ENCODE measurements around the gene ZNG1B.
"Not testable (repeated sequence)": the region's sequence is repeated elsewhere in the genome, so short reads cannot be mapped to it uniquely, and the experiment has no call there.

The ZNG1B gene

DNA sequence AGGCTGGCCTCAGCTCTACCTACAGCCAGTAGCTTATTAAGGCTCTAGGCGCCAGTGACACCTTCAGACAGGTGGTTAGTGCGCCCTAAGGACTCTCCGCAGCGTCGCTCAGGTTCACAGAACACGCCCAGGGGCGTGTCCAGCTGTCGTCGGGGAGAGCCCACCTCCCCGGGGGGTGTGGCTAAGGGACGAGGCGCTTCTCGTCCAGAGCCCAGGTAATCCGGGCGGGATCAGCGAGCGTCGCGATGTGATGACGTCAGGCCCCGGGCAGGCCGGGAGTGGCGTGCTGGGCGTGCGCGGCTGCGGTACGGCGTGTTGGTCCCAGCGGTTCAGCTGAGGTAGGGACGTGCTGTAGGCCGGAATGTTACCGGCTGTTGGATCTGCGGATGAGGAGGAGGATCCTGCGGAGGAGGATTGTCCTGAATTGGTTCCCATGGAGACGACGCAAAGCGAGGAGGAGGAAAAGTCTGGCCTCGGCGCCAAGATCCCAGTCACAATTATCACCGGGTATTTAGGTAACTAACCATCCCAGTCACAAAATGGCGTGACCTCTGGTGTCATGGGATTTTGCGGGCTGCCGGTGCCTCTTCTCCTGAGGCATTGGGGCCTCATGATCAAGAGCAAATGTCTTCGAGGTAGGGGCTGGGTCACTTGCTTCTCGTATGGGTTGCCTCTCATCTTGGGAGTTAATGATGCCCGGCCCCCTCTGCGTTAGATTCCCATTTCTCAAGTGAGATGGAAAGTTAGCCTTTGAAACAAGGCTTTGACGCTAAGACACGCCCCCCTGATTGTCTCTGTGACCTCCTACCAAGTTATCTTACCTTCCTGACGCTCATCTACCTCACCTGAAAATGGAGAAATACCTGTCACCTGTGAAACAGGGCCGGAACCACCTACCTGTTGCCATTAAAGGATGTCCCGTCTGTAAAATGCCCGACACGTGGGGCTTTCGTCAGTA lies at the start of gene ZNG1B:
ZNG1B (plus strand) TSS at position 184 of the 958 bp plus-strand sequence; CDS start at position 362, 178 bp downstream.
- peak; percentile 30 to 72 (median 46) for DNase-seq (ENCODE audit: low read depth in 4 of 4, low spot score in 1 of 4)

DNA sequence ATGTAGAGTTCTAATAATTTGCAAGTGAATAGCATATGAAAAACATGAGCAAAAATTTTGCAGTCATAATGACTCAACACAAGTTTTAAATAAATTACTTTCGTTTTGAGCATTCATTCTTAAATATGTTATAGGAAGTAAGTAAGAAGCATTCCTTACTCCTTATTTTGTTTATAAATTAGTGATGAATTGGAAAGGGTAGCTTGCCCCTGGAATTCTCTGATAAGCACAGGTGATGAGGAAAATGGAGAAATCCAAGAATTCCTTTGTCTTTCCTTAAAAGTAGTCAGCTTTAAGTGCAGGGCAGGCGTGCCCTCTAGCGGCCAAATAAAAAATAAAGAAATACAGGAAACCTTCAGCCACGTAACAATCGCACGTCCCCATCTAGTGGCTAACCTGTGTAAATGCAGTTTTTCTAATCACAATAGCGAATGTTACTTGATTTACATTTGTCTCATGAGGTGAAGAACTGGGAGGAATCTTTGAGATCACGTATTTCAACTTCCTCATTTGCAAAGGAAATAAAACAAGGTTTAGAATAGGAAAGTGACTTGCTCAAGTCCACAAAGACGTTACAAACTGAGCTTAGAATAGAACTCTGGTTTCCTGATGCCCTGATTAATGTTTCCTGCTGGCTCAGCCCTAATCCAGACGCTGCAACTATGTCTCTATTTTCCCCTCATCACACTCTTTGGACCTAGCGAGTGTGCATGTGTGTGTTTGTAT lies 47.2 kb upstream of the ZNG1B start:
- peak; percentile 16 to 25 (median 18) for DNase-seq (ENCODE audit: low read depth in 4 of 4, low spot score in 1 of 4)

DNA sequence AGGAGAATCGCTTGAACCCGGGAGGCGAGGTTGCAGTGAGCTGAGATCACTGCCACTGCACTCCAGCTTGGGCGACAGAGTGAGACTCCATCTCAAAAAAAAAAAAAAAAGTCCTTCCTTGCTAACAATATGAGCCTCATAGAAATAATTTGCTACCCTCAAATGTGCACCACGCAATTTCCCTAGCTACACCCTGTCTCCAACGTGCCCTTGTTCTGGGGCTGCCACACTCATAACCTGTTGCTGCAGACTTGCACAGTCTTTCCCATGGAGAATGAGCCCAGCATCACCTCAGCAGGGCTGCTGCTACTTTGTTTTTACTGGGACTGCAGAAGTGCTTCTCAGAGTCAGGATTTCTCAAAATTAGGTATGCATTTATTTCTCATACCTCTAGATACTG lies 46.4 kb upstream of the ZNG1B start:
- no peak for DNase-seq (ENCODE audit: low read depth in 4 of 4, low spot score in 1 of 4)

DNA sequence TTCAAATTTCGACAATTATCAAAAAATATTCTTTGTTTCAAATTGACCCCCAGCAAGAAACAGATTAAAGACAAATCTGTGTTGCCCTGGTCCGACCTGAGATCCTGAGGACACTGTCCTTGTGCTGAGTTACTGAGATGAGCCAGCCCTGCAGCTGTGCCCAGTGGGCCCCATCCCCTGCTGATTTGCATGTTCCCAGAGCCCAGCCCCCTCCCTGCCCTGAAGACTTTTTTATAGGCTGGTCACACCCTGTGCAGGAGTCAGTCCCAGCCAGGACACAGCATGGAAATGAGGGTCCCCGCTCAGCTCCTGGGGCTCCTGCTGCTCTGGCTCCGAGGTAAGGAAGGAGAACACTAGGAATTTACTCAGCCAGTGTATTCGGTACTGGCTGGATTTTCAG lies 31.4 kb upstream of the ZNG1B start:
- no peak for DNase-seq (ENCODE audit: low read depth in 4 of 4, low spot score in 1 of 4)

DNA sequence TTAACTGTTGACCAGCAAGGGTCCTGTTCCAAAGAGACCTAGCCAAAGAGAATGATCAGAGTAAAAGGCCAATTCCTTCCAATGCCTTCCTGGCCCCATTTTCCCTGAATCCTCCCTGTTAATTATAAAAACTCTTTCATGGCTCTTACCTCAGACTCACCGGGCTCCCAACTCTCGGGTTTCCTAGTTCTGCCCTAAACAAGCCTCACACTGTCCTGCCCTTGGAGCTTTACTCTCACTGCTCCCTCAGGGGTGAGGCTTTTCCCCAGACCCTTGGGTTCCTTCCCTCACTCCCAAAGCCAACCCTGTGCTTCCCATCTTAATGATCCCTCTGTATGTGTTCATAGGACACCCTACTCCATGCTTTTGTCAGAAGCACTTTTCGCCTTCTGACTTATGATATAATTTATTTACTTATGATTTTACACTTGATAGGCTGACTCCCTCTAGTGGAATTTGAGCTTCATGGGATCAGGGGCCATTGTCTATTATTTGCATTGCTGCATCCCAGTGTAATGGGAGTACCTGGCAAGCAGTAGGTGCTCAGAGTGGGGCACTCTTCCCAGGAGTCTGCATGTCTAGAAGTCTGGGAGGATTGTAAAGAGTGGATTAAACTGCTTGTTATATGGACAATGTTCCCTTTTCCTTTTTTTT lies 29.9 kb upstream of the ZNG1B start:
- no peak for DNase-seq (ENCODE audit: low read depth in 4 of 4, low spot score in 1 of 4)

GRCh38 chr2:113411725-113412352 lies 25.7 kb upstream of the ZNG1B start:
- not testable (repeated sequence) for DNase-seq (ENCODE audit: low read depth in 4 of 4, low spot score in 1 of 4)

GRCh38 chr2:113412774-113413173 lies 24.7 kb upstream of the ZNG1B start:
- not testable (repeated sequence) for DNase-seq (ENCODE audit: low read depth in 4 of 4, low spot score in 1 of 4)

DNA sequence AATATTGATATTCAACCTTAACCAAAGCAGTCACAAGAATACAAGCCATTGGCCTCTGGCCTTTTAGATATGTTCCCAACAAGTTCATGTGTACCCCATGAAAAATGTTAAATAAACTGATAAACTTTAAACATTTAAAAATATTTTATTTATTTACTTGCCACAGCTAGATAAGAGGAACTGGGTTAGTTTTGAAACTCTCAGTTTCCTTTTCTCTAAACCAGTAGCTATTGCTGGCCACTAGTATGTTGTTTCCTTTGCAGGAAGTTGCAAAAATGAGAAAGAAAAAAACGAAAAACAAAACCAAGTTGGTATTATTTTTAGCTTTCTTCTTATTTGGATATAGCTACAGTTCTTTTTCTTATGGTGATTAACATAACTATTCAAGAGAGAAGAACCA lies 5.7 kb upstream of the ZNG1B start:
- DNase-seq (ENCODE audit: low read depth in 4 of 4, low spot score in 1 of 4), result not testable (repeated sequence)

DNA sequence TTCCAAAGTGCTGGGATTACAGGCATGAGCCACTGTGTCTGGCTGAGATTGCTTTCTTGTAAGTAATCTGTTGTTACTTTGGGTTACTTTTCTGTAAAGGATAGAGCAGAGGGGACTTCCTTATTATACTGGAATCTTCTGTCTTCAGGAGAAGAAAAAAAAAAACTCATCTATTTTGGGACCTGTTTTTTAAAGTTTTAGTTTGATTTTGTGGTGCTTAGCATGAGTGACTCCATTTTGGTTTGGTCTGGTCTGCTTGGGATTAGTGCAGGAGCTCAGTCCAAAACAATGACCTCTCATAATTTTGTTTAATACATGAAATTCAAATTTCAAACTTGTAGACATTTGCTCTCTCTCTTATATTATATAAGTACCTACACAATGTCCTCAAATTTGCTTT lies 4.0 kb upstream of the ZNG1B start:
- not testable (repeated sequence) for DNase-seq (ENCODE audit: low read depth in 4 of 4, low spot score in 1 of 4)

GRCh38 chr2:113465770-113466169 lies 28.3 kb downstream of the ZNG1B start:
- not testable (repeated sequence) for DNase-seq (ENCODE audit: low read depth in 4 of 4, low spot score in 1 of 4)

GRCh38 chr2:113476688-113477368 lies 39.3 kb downstream of the ZNG1B start:
- not testable (repeated sequence) for DNase-seq (ENCODE audit: low read depth in 4 of 4, low spot score in 1 of 4)

- not testable (repeated sequence) for DNase-seq (ENCODE audit: low read depth in 4 of 4, low spot score in 1 of 4)
Measured at GRCh38 chr2:113496527-113496926, 59.0 kb downstream of the ZNG1B start.

DNA sequence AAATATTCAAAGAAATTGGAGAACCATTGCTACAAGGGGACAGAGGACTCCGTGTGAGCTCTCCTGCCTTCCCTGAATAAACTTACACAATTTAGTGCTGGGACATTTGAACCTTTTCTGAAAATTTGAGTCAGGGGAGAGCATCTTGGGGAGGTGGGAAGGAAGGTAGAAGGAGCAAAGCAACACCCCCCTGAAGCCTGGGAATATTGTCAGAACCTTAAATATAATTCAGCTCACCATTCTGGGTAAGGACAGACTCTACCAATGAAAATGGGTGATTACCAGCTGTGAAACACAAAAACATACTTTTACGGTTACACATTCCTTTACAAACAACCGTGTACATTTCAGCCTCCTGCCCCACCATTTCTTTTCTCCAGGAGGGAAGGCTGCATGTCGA lies 60.9 kb downstream of the ZNG1B start, which contains the start of gene FOXD4L1:
FOXD4L1 (plus strand) TSS at position 301 of the 400 bp plus-strand sequence. CDS start 592 bp downstream, outside the sequence.
- not testable (repeated sequence) for DNase-seq (ENCODE audit: low read depth in 4 of 4, low spot score in 1 of 4)

DNA sequence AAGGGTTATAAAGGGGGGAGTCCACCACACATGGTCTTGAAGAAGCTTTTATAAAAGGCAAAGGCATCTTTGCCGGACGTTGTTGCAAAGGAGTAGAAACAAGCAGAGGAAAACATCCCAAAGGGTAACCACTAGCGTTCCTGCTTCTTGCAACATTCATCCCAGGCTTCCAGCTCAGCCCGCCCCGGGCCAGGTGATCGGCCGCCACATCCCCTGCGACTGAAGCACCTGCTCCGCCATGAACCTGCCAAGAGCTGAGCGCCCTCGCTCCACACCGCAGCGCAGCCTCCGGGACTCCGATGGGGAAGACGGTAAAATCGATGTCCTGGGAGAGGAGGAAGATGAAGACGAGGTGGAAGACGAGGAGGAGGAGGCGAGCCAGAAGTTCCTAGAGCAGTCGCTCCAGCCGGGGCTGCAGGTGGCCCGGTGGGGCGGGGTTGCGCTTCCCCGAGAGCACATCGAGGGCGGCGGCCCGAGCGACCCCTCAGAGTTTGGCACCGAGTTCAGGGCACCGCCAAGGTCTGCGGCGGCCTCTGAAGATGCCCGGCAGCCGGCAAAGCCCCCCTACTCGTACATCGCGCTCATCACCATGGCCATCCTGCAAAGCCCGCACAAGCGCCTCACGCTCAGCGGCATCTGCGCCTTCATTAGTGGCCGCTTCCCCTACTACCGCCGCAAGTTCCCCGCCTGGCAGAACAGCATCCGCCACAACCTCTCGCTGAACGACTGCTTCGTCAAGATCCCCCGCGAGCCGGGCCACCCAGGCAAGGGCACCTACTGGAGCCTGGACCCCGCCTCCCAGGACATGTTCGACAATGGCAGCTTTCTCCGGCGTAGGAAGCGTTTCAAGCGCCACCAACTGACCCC lies 61.8 kb downstream of the ZNG1B start:
- DNase-seq (ENCODE audit: low read depth in 4 of 4, low spot score in 1 of 4), result not testable (repeated sequence)

GRCh38 chr2:113499886-113500722 lies 62.6 kb downstream of the ZNG1B start:
- DNase-seq (ENCODE audit: low read depth in 4 of 4, low spot score in 1 of 4), result not testable (repeated sequence)

DNA sequence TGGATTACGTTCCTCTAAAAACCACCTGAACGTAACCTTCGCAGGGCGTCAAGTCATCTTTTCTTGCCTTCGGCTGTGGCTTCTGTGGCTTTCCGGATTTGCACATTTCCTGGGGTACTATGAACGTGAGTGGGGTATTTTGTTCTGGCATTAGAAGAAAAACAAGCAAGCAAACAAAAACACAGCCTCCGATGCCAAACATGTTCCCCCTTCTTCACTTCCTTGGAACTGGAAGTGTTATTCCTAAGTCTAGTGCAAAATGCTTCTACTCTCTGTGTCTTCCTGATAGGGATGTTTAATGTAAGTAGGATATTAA lies 63.2 kb downstream of the ZNG1B start:
- DNase-seq (ENCODE audit: low read depth in 4 of 4, low spot score in 1 of 4), result not testable (repeated sequence)

- DNase-seq (ENCODE audit: low read depth in 4 of 4, low spot score in 1 of 4), result not testable (repeated sequence)
Measured at GRCh38 chr2:113502216-113503093, 65.0 kb downstream of the ZNG1B start.

Measured in stimulated activated CD4-positive, alpha-beta T cell treated with anti-CD3 and anti-CD28 coated beads, Interleukin-1b, Interleukin-23, amount 100 ng/mL, for 24 hours (primary cell).